Measurements from ENCODE around the gene PIK3C2G. TPM values are rescaled to one million over a fixed set of nuclear protein-coding genes. Genes with fewer than 3 reads are reported as not detected.
A peak's percentile ranks its signal among the peaks of the same experiment; 100 is the strongest.

The PIK3C2G gene
- total RNA-seq, 1 experiment from 2014 or later = not detected

DNA sequence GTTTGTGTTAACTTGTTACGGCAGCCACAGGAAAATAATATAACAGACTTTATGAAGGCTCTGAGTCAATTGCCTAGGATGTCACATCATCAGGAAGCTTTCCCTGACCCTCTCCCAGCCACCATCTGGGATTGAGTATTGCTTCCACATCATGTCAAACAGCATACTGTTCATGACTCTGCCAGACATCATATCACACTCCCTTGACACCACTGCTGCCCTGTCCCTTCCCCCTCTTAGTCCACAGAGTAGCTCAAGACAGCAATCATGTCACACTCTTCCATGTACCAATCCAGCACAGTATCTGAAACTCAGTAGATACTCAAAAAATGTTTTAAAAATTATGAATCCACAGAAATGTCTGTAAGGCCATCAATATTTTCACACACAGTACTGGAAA is 168.0 kb downstream of the PIK3C2G start:
- H3K4me3 ChIP-seq (ENCODE audit: low read depth, low read length, poor library complexity, severe bottlenecking) = no peak overlapping the region
- no peaks in the 10 kb centered on the region for H3K36me3 ChIP-seq (ENCODE audit: insufficient read depth, low read length, poor library complexity, severe bottlenecking)
- CTCF ChIA-PET = no interaction called here
- BruUV-seq (replicated peaks) = no TSS peak
- no peak for TF ChIP-seq CTCF (conservative IDR thresholded peaks at IDR 0.05; ENCODE audit: low read depth, low read length)
- H3K27ac ChIP-seq (ENCODE audit: low read depth, low read length, poor library complexity, severe bottlenecking) = no peak overlapping the region
- H3K4me1 ChIP-seq (ENCODE audit: insufficient read depth, low read length, poor library complexity, severe bottlenecking) = no peaks in the 10 kb centered on the region
- no peak for DNase-seq (ENCODE audit: low spot score)
- POLR2A ChIA-PET (ENCODE audit: low non-redundant PET) = no interaction called here
- intact Hi-C loops (cut with micrococcal nuclease; ENCODE audit: unreplicated experiment) = no loop called here
- no peaks in the 10 kb centered on the region for H3K27me3 ChIP-seq (replicated peaks; ENCODE audit: insufficient read depth, low read depth, low read length, poor library complexity)
- no peaks in the 10 kb centered on the region for H3K9me3 ChIP-seq (ENCODE audit: low read depth, low read length, poor library complexity, severe bottlenecking)

- Histone ChIP-seq H3K9me3 (ENCODE audit: low read depth, low read length, poor library complexity, severe bottlenecking) (no peaks in the 10 kb centered on the region), H3K27me3 (replicated peaks; ENCODE audit: insufficient read depth, low read depth, low read length, poor library complexity) (no peaks in the 10 kb centered on the region), H3K4me3 (ENCODE audit: low read depth, low read length, poor library complexity, severe bottlenecking) (no peak overlapping the region), H3K27ac (ENCODE audit: low read depth, low read length, poor library complexity, severe bottlenecking) (no peak overlapping the region), H3K36me3 (ENCODE audit: insufficient read depth, low read length, poor library complexity, severe bottlenecking) (no peaks in the 10 kb centered on the region), H3K4me1 (ENCODE audit: insufficient read depth, low read length, poor library complexity, severe bottlenecking) (no peaks in the 10 kb centered on the region)
- CTCF ChIA-PET = interaction anchor here (1.0 to 1.3 kb wide), 2 partner anchors 209 to 755 kb away, joined by 3 to 11 read pairs; no protein-coding TSS in a partner anchor
- intact Hi-C loops (cut with micrococcal nuclease; ENCODE audit: unreplicated experiment) = loop anchor here (10.0 kb wide), 1 partner anchor 754 kb away; no protein-coding TSS in a partner anchor
- no TSS peak for BruUV-seq (replicated peaks)
- POLR2A ChIA-PET (ENCODE audit: low non-redundant PET) = no interaction called here
- TF ChIP-seq EZH2 (IDR thresholded peaks at IDR 0.05; ENCODE audit: borderline replicate concordance, low read depth, low read length, poor library complexity, severe bottlenecking) (no peak), CTCF (conservative IDR thresholded peaks at IDR 0.05; ENCODE audit: low read depth, low read length) (peak; percentile 69)
- DNase-seq (ENCODE audit: low spot score) = peak; percentile 27
Measured at GRCh38 chr12:18430425-18431048, 169.2 kb downstream of the PIK3C2G start.

GRCh38 chr12:18431771-18432170 is 170.5 kb downstream of the PIK3C2G start:
- POLR2A ChIA-PET (ENCODE audit: low non-redundant PET) = no interaction called here
- Histone ChIP-seq H3K27me3 (replicated peaks; ENCODE audit: insufficient read depth, low read depth, low read length, poor library complexity) (no peaks in the 10 kb centered on the region), H3K27ac (ENCODE audit: low read depth, low read length, poor library complexity, severe bottlenecking) (no peak overlapping the region), H3K4me1 (ENCODE audit: insufficient read depth, low read length, poor library complexity, severe bottlenecking) (no peaks in the 10 kb centered on the region), H3K9me3 (ENCODE audit: low read depth, low read length, poor library complexity, severe bottlenecking) (no peaks in the 10 kb centered on the region), H3K36me3 (ENCODE audit: insufficient read depth, low read length, poor library complexity, severe bottlenecking) (no peaks in the 10 kb centered on the region), H3K4me3 (ENCODE audit: low read depth, low read length, poor library complexity, severe bottlenecking) (no peak overlapping the region)
- CTCF ChIA-PET = no interaction called here
- intact Hi-C loops (cut with micrococcal nuclease; ENCODE audit: unreplicated experiment) = loop anchor here (10.0 kb wide), 1 partner anchor 753 kb away; no protein-coding TSS in a partner anchor
- no peak for DNase-seq (ENCODE audit: low spot score)
- TF ChIP-seq EZH2 (IDR thresholded peaks at IDR 0.05; ENCODE audit: borderline replicate concordance, low read depth, low read length, poor library complexity, severe bottlenecking) = no peak
- TF ChIP-seq CTCF (conservative IDR thresholded peaks at IDR 0.05; ENCODE audit: low read depth, low read length) = no peak
- BruUV-seq (replicated peaks) = no TSS peak

All from A673 (cell line).